NOMO-1 treated with dmso at 0.1 percent for 144 hours (cell line): ENCODE results near the gene PIGZ.

Experiments used
- DNase-seq: peaks from one replicate; lab custom pipeline; 2025; ENCODE audit not compliant: unreplicated experiment; lab: John Stamatoyannopoulos, UW

PIGZ gene, protein sequence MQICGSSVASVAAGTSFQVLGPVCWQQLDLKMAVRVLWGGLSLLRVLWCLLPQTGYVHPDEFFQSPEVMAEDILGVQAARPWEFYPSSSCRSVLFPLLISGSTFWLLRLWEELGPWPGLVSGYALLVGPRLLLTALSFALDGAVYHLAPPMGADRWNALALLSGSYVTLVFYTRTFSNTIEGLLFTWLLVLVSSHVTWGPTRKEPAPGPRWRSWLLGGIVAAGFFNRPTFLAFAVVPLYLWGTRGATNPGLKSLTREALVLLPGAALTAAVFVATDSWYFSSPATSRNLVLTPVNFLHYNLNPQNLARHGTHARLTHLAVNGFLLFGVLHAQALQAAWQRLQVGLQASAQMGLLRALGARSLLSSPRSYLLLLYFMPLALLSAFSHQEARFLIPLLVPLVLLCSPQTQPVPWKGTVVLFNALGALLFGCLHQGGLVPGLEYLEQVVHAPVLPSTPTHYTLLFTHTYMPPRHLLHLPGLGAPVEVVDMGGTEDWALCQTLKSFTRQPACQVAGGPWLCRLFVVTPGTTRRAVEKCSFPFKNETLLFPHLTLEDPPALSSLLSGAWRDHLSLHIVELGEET

GRCh38 chr3:196968233-196969133 lies at the start of gene PIGZ:
PIGZ (minus strand) TSS chr3:196968833; CDS start chr3:196952031, 16,802 bp downstream.
- no peak for DNase-seq

DNA sequence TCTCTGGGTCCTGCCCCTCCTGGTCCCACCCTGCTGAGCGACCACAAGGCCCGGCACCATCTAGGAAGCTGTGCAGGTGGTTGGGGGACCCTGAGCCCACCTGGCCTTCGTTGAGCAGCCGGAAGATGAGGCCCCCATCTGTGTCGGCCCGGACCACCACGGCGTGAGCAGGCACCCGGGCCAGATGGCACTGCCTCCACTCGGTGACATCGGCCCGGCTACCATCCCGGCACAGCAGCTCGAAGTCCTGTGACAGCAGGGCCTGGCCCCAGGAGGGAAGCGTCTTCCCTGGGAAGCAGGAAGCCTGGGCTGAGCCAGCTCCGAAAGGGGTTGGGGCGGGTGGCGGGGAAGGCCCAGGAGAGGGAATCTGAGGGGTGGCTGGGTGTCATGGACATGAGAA lies 48.4 kb upstream of the PIGZ start:
- no peak for DNase-seq

DNA sequence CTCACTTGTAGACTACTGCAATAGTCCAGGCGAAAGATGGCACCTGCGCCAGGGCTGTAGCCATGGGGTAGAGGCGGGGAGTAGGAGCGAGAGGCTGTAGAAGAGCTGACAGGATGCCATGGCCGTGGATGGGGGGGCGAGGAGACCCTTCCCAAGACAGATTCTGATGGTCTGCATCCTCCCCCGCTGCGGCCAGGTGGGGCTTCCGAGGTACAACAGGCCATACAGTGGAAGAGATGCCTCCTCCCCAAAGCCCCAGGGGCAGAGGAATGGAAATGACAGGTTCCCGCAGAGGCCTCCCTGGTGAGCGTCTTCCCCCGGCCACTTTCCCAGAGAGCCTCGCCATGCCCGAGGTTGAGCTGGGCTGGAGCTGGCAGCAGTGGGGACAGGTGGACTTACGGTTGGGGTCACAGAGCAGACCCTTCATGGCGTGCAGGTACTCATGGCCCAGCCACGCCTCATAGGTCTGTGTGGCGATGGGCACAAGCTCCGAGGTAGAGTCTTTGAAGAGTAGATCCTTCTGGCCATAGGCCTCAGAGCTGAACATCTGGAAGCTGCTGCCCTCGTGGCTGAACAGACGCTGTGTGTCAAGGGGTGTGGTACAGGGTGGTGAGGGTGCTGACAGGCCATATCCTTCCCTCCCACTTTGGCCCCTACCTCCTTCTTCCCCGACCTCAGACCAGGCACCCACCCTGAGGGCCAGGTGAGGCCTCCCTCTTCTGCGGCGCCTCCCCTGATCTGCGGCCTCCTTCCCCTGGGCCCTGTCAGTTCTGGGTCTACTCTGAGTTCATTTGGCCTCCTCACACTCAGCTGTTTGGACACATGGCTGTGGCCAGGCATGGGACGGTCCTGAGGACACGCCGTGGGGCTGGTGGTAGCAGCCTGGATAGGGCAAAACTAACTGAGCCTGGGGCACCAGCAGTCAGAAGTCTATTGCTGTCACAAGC lies 47.4 kb upstream of the PIGZ start:
- DNase-seq = no peak

DNA sequence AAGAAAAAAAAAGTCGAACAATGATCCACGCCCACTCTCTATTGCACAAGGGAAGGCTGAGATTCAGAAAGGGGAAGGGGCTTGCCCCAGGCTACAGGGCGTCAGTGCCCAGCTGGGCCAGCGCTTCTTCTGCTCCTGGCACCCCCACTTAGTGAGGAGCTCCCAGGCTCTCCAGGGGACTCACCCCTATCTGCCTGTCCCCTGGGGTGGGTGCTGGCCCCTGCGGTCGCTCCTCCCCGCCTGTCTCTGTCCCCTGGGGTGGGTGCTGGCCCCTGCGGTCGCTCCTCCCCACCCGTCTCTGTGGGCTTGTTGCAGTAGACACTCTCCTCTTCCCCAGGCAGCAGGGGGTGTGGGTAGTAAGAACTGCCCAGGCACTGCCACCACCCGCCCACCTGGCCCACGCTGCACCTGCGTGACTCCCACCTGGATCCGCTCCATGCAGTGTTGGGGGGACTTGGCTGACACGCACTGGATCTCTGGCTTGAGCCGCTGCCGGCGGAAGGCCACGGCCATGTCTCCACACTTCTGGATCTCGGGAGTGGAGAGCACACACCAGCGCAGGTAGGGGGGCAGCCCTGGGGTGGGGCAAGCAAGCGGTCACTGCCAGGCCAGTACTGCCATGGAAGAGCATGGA lies 46.4 kb upstream of the PIGZ start:
- no peak for DNase-seq

GRCh38 chr3:197014024-197014423 lies 45.4 kb upstream of the PIGZ start:
- DNase-seq = no peak

DNA sequence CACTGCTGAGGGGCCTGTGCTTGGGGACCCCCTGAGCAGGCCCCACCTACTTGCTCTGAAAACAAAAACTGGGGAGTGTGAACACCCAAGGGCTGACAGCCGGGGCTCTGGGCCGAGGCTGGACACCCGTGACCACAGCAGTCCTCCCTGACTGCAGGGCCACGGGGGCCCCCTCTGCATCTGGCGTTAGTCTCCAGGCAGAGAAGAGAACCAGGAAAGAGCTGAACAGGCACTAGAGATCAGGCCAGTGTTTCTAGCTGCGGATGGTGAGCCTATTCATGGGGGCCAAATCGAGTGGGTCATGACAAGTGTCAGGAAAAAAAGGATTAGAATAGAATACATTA lies 43.9 kb upstream of the PIGZ start:
- DNase-seq = no peak

DNA sequence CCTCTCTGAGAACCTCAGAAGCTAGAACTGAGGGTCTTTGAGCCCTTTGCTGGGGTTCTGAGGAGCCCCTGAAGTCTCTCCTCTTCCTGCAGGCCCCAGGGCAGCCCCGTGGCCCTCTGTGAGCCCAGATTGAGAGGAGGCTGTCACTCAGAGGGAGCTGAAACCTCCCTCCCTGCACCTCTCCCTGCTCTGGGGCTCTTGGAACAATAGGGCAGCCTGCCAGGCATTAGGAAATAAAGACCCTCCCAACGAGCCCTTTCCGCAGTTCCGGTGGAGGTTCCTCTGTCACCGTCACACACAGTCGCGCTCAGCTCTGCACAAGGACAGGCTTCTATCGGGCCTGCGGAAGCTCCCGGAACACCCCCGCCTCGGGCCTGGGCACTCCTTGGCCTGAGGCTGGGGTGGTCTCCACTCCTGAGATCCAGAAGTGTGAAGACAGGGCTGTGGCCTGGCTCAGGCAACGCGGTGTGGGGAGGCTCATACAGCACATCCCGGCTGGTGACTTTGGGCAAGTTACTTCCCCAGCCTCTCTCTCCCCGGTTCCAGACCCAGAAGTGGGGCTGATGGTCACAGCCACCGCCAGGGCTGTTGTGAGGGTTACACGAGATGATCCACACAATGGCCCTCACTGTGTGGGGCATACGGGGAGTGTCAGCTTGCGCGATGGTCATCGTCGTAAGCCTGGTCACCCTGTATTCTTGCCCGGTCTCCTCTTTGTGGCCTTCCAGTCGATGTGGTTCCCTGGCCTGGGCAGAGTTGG lies 43.3 kb upstream of the PIGZ start:
- DNase-seq = no peak

GRCh38 chr3:197010556-197011351 lies 42.1 kb upstream of the PIGZ start:
- no peak for DNase-seq

DNA sequence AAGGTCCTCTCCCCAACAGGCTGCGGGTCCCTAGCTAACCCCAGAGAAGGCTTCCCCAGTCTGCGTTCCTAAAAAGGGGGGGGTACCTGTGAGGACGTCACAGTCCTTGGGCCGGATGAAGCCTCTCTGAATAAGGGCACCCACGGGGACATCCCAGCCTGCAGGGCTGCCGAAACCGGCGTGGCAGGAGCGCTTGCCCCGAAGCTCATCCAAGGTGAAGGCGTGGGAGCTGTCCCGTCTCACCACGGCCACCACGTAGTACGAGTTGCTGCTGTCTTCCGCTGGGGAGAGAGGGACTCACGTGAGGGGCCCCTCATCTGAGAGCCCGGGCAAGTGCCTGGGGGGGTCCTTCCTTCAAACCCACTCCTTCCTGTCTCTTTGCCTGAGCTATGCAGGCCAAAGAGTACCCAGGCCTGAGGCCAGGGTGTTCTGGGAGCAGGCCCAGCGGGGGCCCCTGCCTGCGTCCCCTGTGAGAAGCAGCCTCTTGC lies 40.9 kb upstream of the PIGZ start:
- no peak for DNase-seq

- no peak for DNase-seq
Measured at GRCh38 chr3:197008436-197009209, 40.0 kb upstream of the PIGZ start.

GRCh38 chr3:197007953-197008352 lies 39.3 kb upstream of the PIGZ start:
- no peak for DNase-seq

- DNase-seq = no peak
Measured at GRCh38 chr3:197007296-197007940, 38.8 kb upstream of the PIGZ start.

GRCh38 chr3:197006860-197007259 lies 38.2 kb upstream of the PIGZ start:
- no peak for DNase-seq

DNA sequence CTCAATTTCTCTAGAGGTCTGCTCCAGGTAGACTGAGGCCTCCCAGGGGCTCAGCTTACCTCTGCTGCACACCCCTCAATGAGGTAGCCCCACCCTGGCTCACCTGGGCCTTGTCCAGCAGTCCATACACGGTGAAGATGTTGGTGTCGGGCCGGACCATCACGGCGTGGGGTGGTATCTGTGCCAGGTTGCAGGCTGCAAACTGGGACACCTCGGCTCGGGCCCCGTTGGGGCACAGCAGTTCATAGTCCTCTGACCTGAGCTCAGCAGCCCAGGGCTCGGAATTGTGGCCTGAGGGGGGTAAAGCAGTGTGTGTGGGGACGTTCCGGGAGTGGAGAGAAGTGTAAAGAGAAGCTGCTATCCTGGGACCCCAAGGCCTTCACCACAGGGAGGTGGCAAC lies 37.8 kb upstream of the PIGZ start:
- no peak for DNase-seq

DNA sequence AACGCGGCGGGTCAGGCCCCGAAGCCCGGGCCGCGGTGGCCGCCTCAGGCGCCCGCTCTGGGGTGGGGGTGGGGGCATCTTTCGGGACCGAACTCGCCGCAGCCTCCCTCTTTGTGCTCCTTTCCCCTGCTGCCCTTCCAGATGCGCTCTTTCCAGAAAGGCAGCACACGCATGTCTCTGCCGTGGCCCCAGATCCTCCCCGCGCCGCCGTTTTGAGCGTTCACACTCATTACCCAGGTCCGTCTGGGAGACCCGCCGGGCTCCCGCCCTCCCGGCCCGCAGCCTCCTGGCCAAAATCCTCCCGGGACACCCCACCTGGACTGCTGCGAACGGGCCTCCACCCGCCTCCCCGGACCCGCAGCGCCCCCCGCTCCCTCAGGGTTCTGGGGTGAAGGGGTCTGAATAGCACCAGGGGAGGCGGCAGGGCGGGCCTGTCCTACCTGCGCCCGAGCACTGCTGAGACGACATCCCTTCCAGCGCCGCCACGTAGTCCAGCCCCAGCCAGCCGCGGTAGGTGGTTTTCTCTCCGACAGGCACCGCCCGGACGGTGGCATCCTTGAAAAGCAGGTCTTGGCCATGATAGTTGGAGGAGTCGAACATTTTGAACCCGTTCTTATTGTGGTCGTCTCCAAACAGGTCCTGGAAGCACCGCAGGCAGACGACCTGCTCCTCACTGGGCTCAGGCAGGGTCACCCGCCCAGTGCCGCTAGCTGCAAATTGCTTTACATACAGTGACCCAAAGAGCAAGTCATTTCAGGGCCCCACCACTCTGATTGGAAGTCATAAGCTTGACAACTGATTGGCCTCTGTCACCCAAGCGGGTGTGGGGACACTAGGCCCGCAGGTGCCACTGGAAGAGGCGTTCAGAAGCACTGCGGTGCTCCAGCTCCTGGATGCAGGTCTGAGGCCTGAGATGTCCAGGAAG lies 35.1 kb upstream of the PIGZ start:
- peak; percentile 37 for DNase-seq
